HEK293 (cell line): Measurements from ENCODE around the gene MBD4.

ENCODE experiments used
- CTCF ChIA-PET: fragments of 350-600 bp; formaldehyde crosslinking; extraction: SDS; loops from one replicate; lab custom pipeline; 2021; ENCODE audit warnings: antibody characterized with exemption; lab: Yijun Ruan, JAX
- POLR2A ChIA-PET: fragments of 300-600 bp; formaldehyde crosslinking; extraction: SDS; loops from one replicate; lab custom pipeline; 2020; ENCODE audit warnings: antibody characterized with exemption, inconsistent platforms; lab: Yijun Ruan, JAX
- H3K27ac ChIP-seq: fragments of 200-500 bp; sonication (Bioruptor generic); 2 replicates; pipeline ENCODE4 v1.5.1; 2014; ENCODE audit warnings: low read depth, low read length, control low read depth, inconsistent platforms; ENCODE audit errors: extremely low read depth
- H3K36me3 ChIP-seq, 2 experiments: fragments of 200-500 bp in 1 of 2; sonication (Bioruptor generic) in 1 of 2; 1 replicate in 1 of 2; 2 replicates in 1 of 2; pipeline ENCODE4 v1.5.1; 2014 to 2017; ENCODE audit warnings: inconsistent platforms in 2 of 2, low read length in 2 of 2; ENCODE audit not compliant: control insufficient read depth in 2 of 2, insufficient read depth in 1 of 2
- H3K4me1 ChIP-seq: fragments of 200-500 bp; sonication (Bioruptor generic); 2 replicates; pipeline ENCODE4 v1.5.1; 2014; ENCODE audit warnings: mild to moderate bottlenecking, low read length, inconsistent platforms; ENCODE audit not compliant: control insufficient read depth, insufficient read depth
- H3K4me3 ChIP-seq: 2 replicates; pipeline ENCODE4 v1.5.1; 2011; ENCODE audit warnings: low read depth, mild to moderate bottlenecking, control low read depth, low read length, moderate library complexity
- H3K9me3 ChIP-seq: fragments of 200-500 bp; sonication (Bioruptor generic); 2 replicates; pipeline ENCODE4 v1.5.1; 2014; ENCODE audit warnings: low read depth, low read length, inconsistent platforms; ENCODE audit not compliant: control insufficient read depth, insufficient read depth
- GFI1B ChIP-seq: fragments of 450-650 bp; formaldehyde crosslinking; IDR thresholded peaks from 2 replicates; pipeline ENCODE4 v1.5.1; 2016; ENCODE audit warnings: missing biosample characterization, missing genetic modification characterization
- HOXC10 ChIP-seq: sonication (generic); formaldehyde crosslinking; IDR thresholded peaks from 2 replicates; pipeline ENCODE4 v1.8.1; 2023; ENCODE audit warnings: mild to moderate bottlenecking, missing genetic modification reagents
- OSR2 ChIP-seq: fragments of 450-650 bp; formaldehyde crosslinking; IDR thresholded peaks from 2 replicates; pipeline ENCODE4 v1.5.1; 2016; ENCODE audit warnings: missing biosample characterization, missing genetic modification characterization
- PRDM1 ChIP-seq: fragments of 450-650 bp; formaldehyde crosslinking; IDR thresholded peaks from 2 replicates; pipeline ENCODE4; 2016; ENCODE audit warnings: missing biosample characterization, missing genetic modification characterization
- YY1 ChIP-seq: fragments of 450-650 bp; formaldehyde crosslinking; IDR thresholded peaks from 2 replicates; pipeline ENCODE4 v1.5.1; 2018; ENCODE audit warnings: missing biosample characterization, missing genetic modification characterization
- ZFP69B ChIP-seq: fragments of 450-650 bp; formaldehyde crosslinking; IDR thresholded peaks from 2 replicates; pipeline ENCODE4 v1.5.1; 2016; ENCODE audit warnings: missing biosample characterization, missing genetic modification characterization
- ZNF114 ChIP-seq: fragments of 450-650 bp; formaldehyde crosslinking; IDR thresholded peaks from 2 replicates; pipeline ENCODE4 v1.5.0; 2017; ENCODE audit warnings: missing biosample characterization, missing genetic modification characterization
- ZNF138 ChIP-seq: fragments of 450-650 bp; formaldehyde crosslinking; IDR thresholded peaks from 2 replicates; pipeline ENCODE4 v1.5.1; 2016; ENCODE audit warnings: missing biosample characterization, missing genetic modification characterization, borderline replicate concordance
- ZNF184 ChIP-seq: fragments of 450-650 bp; IDR thresholded peaks from 2 replicates; pipeline ENCODE4 v1.5.1; 2018; ENCODE audit warnings: missing biosample characterization, mild to moderate bottlenecking, missing genetic modification characterization
- ZNF2 ChIP-seq: fragments of 450-650 bp; formaldehyde crosslinking; IDR thresholded peaks from 2 replicates; pipeline ENCODE4 v1.5.1; 2016; ENCODE audit warnings: missing biosample characterization, missing genetic modification characterization
- ZNF324 ChIP-seq: fragments of 450-650 bp; formaldehyde crosslinking; IDR thresholded peaks from 2 replicates; pipeline ENCODE4 v1.5.1; 2016; ENCODE audit warnings: missing biosample characterization, missing genetic modification characterization
- ZNF354C ChIP-seq: fragments of 450-650 bp; formaldehyde crosslinking; IDR thresholded peaks from 2 replicates; pipeline ENCODE4 v1.5.1; 2016; ENCODE audit warnings: missing biosample characterization, missing genetic modification characterization, low read depth, borderline replicate concordance
- ZNF416 ChIP-seq: fragments of 450-650 bp; formaldehyde crosslinking; IDR thresholded peaks from 2 replicates; pipeline ENCODE4 v1.5.1; 2016; ENCODE audit warnings: missing biosample characterization, missing genetic modification characterization
- ZNF426 ChIP-seq: fragments of 450-650 bp; formaldehyde crosslinking; IDR thresholded peaks from 2 replicates; pipeline ENCODE4 v1.5.1; 2017; ENCODE audit warnings: missing biosample characterization, missing genetic modification characterization, mild to moderate bottlenecking, inconsistent platforms, moderate library complexity
- ZNF514 ChIP-seq: fragments of 450-650 bp; formaldehyde crosslinking; IDR thresholded peaks from 2 replicates; pipeline ENCODE4 v1.5.1; 2016; ENCODE audit warnings: missing biosample characterization, missing genetic modification characterization
- ZNF544 ChIP-seq: fragments of 450-650 bp; formaldehyde crosslinking; IDR thresholded peaks from 2 replicates; pipeline ENCODE4 v1.5.0; 2017; ENCODE audit warnings: missing biosample characterization, missing genetic modification characterization
- ZNF558 ChIP-seq: fragments of 450-650 bp; formaldehyde crosslinking; IDR thresholded peaks from 2 replicates; pipeline ENCODE4 v1.5.1; 2016; ENCODE audit warnings: missing biosample characterization, missing genetic modification characterization
- ZNF571 ChIP-seq: fragments of 450-650 bp; formaldehyde crosslinking; IDR thresholded peaks from 2 replicates; pipeline ENCODE4 v1.5.0; 2017; ENCODE audit warnings: missing biosample characterization, missing genetic modification characterization
- ZNF623 ChIP-seq: fragments of 450-650 bp; formaldehyde crosslinking; IDR thresholded peaks from 2 replicates; pipeline ENCODE4 v1.5.1; 2016; ENCODE audit warnings: missing biosample characterization, missing genetic modification characterization
- ZNF654 ChIP-seq: fragments of 450-650 bp; formaldehyde crosslinking; IDR thresholded peaks from 2 replicates; pipeline ENCODE4 v1.5.1; 2016; ENCODE audit warnings: low read depth, missing biosample characterization, missing genetic modification characterization
- ZNF660 ChIP-seq: fragments of 450-650 bp; IDR thresholded peaks from 2 replicates; pipeline ENCODE4 v1.5.1; 2018; ENCODE audit warnings: missing biosample characterization, mild to moderate bottlenecking, missing genetic modification characterization
- ZNF707 ChIP-seq: fragments of 450-650 bp; formaldehyde crosslinking; IDR thresholded peaks from 2 replicates; pipeline ENCODE4 v1.5.1; 2016; ENCODE audit warnings: missing biosample characterization, missing genetic modification characterization
- ZXDB ChIP-seq: fragments of 450-650 bp; formaldehyde crosslinking; IDR thresholded peaks from 2 replicates; pipeline ENCODE4 v1.5.1; 2016; ENCODE audit warnings: missing biosample characterization, missing genetic modification characterization
- TF ChIP-seq, protein P1 (sequence below): fragments of 450-650 bp; formaldehyde crosslinking; IDR thresholded peaks from 2 replicates; pipeline ENCODE4 v1.5.1; 2016; ENCODE audit warnings: missing biosample characterization, missing genetic modification characterization, low read depth
- TF ChIP-seq, protein P2 (sequence below): fragments of 450-650 bp; formaldehyde crosslinking; IDR thresholded peaks from 2 replicates; pipeline ENCODE4 v1.5.1; 2016; ENCODE audit warnings: missing biosample characterization, missing genetic modification characterization
- TF ChIP-seq, protein P3 (sequence below): fragments of 450-650 bp; formaldehyde crosslinking; IDR thresholded peaks from 2 replicates; pipeline ENCODE4 v1.5.1; 2016; ENCODE audit warnings: missing biosample characterization, missing genetic modification characterization
- TF ChIP-seq, protein P4 (sequence below): fragments of 450-650 bp; formaldehyde crosslinking; IDR thresholded peaks from 2 replicates; pipeline ENCODE4 v1.5.1; 2016; ENCODE audit warnings: missing biosample characterization, missing genetic modification characterization

MBD4 gene

DNA sequence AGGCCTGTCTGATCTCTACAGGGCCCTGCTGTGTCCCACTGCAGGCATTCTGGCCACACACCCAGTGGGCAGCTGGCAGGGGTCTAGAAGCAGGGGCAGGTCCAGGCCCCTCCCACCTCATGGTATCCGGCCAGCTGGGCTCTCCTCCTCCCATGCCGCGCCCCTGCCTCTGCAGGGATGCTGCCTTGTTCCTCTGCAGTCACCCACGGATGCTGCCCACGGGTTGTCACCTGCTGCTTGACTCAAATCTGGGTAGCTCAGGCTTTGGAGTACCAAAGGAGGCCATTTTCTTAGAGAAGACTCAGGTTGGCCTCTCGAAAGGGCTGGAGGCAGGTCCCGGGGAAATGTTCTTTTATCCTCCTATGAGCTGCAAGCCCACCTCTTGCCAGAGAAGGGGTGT is 36.3 kb downstream of the MBD4 start (continued):
- TF ChIP-seq ZNF514 (tag by site-specific recombination): no peak
- no peak for TF ChIP-seq ZNF558 (tag by site-specific recombination)
- no peak for TF ChIP-seq ZNF138 (tag by site-specific recombination)
- TF ChIP-seq, protein P1, sequence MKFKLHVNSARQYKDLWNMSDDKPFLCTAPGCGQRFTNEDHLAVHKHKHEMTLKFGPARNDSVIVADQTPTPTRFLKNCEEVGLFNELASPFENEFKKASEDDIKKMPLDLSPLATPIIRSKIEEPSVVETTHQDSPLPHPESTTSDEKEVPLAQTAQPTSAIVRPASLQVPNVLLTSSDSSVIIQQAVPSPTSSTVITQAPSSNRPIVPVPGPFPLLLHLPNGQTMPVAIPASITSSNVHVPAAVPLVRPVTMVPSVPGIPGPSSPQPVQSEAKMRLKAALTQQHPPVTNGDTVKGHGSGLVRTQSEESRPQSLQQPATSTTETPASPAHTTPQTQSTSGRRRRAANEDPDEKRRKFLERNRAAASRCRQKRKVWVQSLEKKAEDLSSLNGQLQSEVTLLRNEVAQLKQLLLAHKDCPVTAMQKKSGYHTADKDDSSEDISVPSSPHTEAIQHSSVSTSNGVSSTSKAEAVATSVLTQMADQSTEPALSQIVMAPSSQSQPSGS (tag by site-specific recombination): no peak
- TF ChIP-seq, protein P2, sequence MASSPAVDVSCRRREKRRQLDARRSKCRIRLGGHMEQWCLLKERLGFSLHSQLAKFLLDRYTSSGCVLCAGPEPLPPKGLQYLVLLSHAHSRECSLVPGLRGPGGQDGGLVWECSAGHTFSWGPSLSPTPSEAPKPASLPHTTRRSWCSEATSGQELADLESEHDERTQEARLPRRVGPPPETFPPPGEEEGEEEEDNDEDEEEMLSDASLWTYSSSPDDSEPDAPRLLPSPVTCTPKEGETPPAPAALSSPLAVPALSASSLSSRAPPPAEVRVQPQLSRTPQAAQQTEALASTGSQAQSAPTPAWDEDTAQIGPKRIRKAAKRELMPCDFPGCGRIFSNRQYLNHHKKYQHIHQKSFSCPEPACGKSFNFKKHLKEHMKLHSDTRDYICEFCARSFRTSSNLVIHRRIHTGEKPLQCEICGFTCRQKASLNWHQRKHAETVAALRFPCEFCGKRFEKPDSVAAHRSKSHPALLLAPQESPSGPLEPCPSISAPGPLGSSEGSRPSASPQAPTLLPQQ (tag by site-specific recombination): no peak
- TF ChIP-seq ZNF324 (tag by site-specific recombination): no peak
- TF ChIP-seq ZNF416 (tag by site-specific recombination): no peak
- no peak for TF ChIP-seq ZXDB (tag by site-specific recombination)
- TF ChIP-seq ZNF707 (tag by site-specific recombination): no peak
- no peak for TF ChIP-seq YY1

DNA sequence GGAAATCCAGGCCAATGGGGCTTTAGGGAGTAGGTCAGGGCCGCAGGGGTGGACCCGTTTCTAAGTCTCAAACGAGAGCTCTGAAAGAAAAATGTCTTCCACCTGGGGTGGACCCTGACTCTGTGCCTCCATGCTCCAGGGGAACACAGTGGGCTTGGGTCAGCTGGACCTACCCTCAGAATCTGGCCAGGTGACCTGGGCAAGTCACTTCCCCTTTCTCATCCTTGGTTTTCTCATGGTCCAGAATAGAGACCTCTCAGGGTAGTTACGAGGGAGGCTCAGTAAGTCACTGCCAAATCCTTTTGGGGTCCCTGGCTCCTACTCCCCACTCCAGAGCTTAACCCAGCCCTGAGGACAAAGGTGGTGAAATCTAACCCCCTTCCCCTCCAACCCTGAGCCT is 37.1 kb downstream of the MBD4 start:
- no peak overlapping the region for H3K4me3 ChIP-seq
- no peaks in the 10 kb centered on the region for H3K9me3 ChIP-seq
- no peak overlapping the region for H3K27ac ChIP-seq
- CTCF ChIA-PET: no interaction called here
- no peaks in the 10 kb centered on the region for H3K4me1 ChIP-seq
- peaks cover 0 to under 1% of the 10 kb centered on the region in 2 experiments; a peak in 1 of 3 replicates for H3K36me3 ChIP-seq
- POLR2A ChIA-PET: interaction anchor here (0.6 kb wide), 1 partner anchor 79 kb away, joined by 4 read pairs; no protein-coding TSS in a partner anchor
- TF ChIP-seq, protein P3, sequence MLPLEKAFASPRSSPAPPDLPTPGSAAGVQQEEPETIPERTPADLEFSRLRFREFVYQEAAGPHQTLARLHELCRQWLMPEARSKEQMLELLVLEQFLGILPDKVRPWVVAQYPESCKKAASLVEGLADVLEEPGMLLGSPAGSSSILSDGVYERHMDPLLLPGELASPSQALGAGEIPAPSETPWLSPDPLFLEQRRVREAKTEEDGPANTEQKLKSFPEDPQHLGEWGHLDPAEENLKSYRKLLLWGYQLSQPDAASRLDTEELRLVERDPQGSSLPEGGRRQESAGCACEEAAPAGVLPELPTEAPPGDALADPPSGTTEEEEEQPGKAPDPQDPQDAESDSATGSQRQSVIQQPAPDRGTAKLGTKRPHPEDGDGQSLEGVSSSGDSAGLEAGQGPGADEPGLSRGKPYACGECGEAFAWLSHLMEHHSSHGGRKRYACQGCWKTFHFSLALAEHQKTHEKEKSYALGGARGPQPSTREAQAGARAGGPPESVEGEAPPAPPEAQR (tag by site-specific recombination): no peak
- TF ChIP-seq ZNF426 (tag by site-specific recombination) (no peak), OSR2 (tag by site-specific recombination) (no peak), ZNF184 (tag by site-specific recombination) (no peak), ZNF571 (no peak), ZNF660 (tag by site-specific recombination) (no peak), ZNF654 (tag by site-specific recombination) (no peak), HOXC10 (CRISPR knock-in tag) (no peak), ZNF114 (no peak), ZNF354C (tag by site-specific recombination) (no peak), ZNF2 (tag by site-specific recombination) (no peak), ZNF514 (tag by site-specific recombination) (no peak)

DNA sequence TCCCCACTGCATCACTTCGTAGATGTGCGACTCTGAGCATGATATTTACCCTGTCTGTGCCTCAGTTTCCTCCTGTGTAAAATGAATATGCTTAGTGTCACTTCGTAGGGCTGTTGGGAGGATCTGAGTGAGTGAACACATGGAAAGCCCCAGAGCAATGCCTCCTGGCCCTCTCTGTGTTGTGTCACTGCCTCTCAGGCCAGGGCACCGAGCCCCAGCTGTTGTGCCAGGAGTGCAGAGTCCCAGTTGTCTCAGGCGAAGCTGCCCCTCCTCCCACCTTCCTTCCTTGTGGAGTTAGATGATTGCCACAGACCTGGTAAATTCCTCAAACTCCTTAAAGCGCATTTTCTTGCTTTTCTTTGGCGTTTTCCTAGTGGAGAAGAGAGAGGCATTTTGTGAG is 37.5 kb downstream of the MBD4 start:
- no peak overlapping the region for H3K27ac ChIP-seq
- CTCF ChIA-PET: no interaction called here
- H3K4me1 ChIP-seq: no peaks in the 10 kb centered on the region
- no peak overlapping the region for H3K4me3 ChIP-seq
- POLR2A ChIA-PET: interaction anchor here (0.6 kb wide), 1 partner anchor 79 kb away, joined by 4 read pairs; no protein-coding TSS in a partner anchor
- peaks cover 0 to 4% of the 10 kb centered on the region in 2 experiments; a peak in 1 of 3 replicates for H3K36me3 ChIP-seq
- no peaks in the 10 kb centered on the region for H3K9me3 ChIP-seq
- TF ChIP-seq ZNF544 (tag by site-specific recombination) (no peak), PRDM1 (tag by site-specific recombination) (no peak), ZNF623 (tag by site-specific recombination) (no peak), ZFP69B (tag by site-specific recombination) (no peak), GFI1B (tag by site-specific recombination) (no peak)
- TF ChIP-seq, protein P4, sequence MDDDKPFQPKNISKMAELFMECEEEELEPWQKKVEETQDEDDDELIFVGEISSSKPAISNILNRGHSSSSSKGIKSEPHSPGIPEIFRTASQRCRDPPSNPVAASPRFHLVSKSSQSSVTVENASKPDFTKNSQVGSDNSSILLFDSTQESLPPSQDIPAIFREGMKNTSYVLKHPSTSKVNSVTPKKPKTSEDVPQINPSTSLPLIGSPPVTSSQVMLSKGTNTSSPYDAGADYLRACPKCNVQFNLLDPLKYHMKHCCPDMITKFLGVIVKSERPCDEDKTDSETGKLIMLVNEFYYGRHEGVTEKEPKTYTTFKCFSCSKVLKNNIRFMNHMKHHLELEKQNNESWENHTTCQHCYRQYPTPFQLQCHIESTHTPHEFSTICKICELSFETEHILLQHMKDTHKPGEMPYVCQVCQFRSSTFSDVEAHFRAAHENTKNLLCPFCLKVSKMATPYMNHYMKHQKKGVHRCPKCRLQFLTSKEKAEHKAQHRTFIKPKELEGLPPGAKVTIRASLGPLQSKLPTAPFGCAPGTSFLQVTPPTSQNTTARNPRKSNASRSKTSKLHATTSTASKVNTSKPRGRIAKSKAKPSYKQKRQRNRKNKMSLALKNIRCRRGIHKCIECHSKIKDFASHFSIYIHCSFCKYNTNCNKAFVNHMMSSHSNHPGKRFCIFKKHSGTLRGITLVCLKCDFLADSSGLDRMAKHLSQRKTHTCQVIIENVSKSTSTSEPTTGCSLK (tag by site-specific recombination): no peak
